Nephron (organoid): Measurements from ENCODE around the gene PLD6.

ENCODE experiments used
- H3K27ac Mint-ChIP-seq, 3 experiments: 2 replicates each; pipeline ENCODE4 v1.8.0; 2020; ENCODE audit warnings: mixed read lengths in 3 of 3, mild to moderate bottlenecking in 2 of 3, moderate library complexity in 1 of 3
- H3K27me3 Mint-ChIP-seq: 2 replicates; pipeline ENCODE4 v1.8.0; 2021; ENCODE audit warnings: low read depth, mild to moderate bottlenecking, moderate library complexity, mixed read lengths
- H3K36me3 Mint-ChIP-seq: 2 replicates; pipeline ENCODE4 v1.8.0; 2020; ENCODE audit warnings: low read depth, mixed read lengths
- H3K4me1 Mint-ChIP-seq: 2 replicates; pipeline ENCODE4 v1.8.0; 2020; ENCODE audit warnings: mixed read lengths
- H3K4me3 Mint-ChIP-seq, 3 experiments: 2 replicates each; pipeline ENCODE4 v1.8.0; 2020; ENCODE audit warnings: mild to moderate bottlenecking in 3 of 3, mixed read lengths in 3 of 3, moderate library complexity in 2 of 3
- H3K9me3 Mint-ChIP-seq: 2 replicates; pipeline ENCODE4 v1.8.0; 2020; ENCODE audit warnings: mixed read lengths
- TF ChIP-seq, protein P1 (sequence below), 3 experiments: fragments of 200-600 bp; sonication (generic); IDR thresholded peaks; one replicate each; pipeline ENCODE4 v1.5.0; 2021; ENCODE audit warnings: antibody characterized with exemption in 3 of 3; ENCODE audit not compliant: unreplicated experiment in 3 of 3

PLD6 gene

DNA sequence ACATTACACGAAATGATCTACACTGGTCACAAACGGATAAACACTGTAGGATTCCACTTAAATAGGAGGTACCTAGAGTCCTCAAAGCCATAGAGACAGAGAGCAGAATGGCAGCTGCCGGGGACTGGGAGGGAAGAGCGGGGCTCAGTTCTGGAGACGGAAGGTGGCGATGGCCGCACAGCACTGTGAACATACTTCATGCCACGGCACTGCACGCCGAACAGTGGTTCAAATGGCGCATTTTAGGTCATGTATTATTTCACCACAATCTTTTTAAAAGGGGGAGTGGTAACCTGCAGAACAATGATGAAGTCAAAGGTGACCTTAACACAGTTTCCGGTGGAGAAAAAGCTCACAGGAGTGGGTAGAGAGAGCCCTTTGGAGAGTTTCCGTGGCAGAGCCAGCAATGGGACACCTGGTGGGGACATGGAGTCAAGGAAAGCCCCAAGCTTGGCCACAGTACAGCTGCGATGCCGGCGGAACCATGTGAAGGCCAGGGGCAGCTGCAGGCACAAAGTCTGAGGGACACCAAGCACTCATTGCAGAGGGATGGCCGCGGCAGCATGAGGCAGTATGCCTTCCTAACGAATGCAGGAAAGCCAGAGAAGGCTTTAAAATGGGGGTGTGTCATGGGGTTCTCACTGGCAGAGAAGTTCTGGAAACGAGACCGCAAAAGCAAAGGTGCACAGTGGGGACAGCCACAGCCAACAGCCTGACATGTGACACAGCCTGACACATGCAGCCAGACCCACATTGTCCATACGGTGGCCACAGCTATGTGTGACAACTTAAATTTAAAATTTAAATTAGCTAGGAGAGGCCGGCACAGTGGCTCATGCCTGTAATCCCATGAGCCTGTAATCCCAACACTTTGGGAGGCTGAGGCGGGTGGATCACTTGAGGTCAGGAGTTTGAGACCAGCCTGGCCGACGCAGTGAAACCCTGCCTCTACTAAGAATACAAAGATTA is 23.6 kb upstream of the PLD6 start:
- no peaks in the 10 kb centered on the region for H3K27me3 Mint-ChIP-seq
- H3K4me3 Mint-ChIP-seq, result no peak overlapping the region
- TF ChIP-seq, protein P1, sequence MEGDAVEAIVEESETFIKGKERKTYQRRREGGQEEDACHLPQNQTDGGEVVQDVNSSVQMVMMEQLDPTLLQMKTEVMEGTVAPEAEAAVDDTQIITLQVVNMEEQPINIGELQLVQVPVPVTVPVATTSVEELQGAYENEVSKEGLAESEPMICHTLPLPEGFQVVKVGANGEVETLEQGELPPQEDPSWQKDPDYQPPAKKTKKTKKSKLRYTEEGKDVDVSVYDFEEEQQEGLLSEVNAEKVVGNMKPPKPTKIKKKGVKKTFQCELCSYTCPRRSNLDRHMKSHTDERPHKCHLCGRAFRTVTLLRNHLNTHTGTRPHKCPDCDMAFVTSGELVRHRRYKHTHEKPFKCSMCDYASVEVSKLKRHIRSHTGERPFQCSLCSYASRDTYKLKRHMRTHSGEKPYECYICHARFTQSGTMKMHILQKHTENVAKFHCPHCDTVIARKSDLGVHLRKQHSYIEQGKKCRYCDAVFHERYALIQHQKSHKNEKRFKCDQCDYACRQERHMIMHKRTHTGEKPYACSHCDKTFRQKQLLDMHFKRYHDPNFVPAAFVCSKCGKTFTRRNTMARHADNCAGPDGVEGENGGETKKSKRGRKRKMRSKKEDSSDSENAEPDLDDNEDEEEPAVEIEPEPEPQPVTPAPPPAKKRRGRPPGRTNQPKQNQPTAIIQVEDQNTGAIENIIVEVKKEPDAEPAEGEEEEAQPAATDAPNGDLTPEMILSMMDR (IDR thresholded peaks at IDR 0.05; ENCODE audit: unreplicated experiment in 3 of 3), result no peak
- peaks cover 49% of the 10 kb centered on the region for H3K36me3 Mint-ChIP-seq
- H3K4me1 Mint-ChIP-seq, result peaks cover 14% of the 10 kb centered on the region
- no peak overlapping the region for H3K27ac Mint-ChIP-seq
- H3K9me3 Mint-ChIP-seq, result no peaks in the 10 kb centered on the region

DNA sequence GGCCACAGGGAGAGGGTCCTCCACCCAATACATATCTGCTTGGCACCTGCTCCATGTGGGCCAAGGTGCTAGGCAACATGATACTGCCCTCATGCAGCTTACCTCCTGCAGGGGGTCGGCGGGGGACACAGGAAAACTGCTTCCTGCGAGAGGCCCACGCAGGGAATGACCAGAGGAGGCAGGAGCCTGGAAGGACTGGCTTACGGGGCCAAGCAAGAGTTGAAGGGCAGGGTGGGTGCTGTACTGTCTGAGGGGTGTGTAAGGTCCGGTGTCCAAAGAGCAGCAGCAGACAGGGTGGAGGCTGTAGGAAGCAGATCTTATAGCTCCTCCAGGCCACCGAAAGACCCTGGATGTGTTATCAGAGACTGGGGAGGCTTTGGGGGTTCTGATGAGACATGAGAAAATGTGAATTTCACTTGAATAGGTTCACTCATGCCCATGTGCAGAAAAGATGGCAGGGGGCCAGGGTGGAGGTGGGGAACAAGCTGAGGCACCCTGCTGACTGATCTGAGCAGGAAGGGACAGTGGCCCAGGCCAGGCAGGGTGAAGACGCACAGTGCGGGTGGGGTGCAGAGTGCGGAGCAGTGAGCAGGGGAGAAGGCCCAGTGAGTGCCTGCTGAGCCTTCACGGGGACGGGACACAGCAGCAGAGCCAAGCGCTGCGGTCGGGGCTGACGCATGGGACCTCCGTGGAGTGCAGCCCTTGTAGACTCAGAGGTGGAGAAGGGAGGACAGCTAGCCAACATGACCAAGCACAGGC is 22.6 kb upstream of the PLD6 start:
- TF ChIP-seq, protein P1 (IDR thresholded peaks at IDR 0.05; ENCODE audit: unreplicated experiment in 3 of 3), result no peak
- no peaks in the 10 kb centered on the region for H3K9me3 Mint-ChIP-seq
- H3K27me3 Mint-ChIP-seq, result no peaks in the 10 kb centered on the region
- H3K4me1 Mint-ChIP-seq, result peaks cover 14% of the 10 kb centered on the region
- H3K27ac Mint-ChIP-seq, result no peak overlapping the region
- H3K4me3 Mint-ChIP-seq, result no peak overlapping the region
- peaks cover 55% of the 10 kb centered on the region for H3K36me3 Mint-ChIP-seq

DNA sequence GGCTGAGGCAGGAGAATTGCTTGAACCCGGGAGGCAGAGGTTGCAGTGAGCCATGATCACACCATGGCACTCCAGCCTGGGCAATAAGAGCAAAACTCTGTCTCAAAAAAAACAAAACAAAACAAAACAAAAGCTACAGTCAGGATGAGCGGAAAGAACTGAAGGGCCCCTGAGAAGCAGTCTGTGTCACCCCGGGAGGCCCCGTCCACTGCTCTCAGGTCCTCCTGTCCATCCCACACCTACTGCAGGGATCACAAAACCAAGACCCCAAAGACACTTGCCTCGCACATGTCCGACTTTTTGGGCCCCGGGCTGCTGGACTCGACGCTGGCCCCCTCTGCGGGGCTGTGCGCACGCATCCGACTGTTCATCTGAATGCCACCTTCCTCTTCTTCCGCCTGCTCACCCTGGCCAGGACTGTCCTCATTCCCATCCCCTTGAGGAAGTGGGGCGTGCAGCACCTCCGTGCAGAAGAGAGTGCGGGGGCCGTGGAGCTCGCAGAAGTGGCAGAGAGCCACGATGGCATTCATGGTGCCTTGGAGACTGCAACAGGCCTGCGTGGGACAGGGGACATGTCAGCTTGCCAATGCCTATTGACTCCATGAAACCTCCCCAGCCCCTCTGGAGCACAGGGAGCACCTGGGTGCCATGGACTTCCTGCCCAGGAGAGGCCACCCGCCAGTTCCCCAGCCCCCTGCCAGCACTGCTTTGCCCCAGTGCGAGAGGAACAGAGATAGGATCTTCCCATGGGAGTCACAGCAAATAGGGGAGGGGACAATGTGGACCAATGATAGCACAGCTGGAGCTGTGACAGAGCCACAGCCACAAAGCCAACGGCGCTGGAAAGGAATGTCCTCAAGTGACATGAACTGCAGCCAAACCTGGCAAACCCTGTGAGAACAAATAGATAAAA is 21.7 kb upstream of the PLD6 start:
- Mint-ChIP-seq H3K27ac (no peak overlapping the region), H3K27me3 (no peaks in the 10 kb centered on the region), H3K4me3 (no peak overlapping the region), H3K9me3 (no peaks in the 10 kb centered on the region), H3K36me3 (peaks cover 63% of the 10 kb centered on the region), H3K4me1 (peaks cover 14% of the 10 kb centered on the region)
- TF ChIP-seq, protein P1 (IDR thresholded peaks at IDR 0.05; ENCODE audit: unreplicated experiment in 3 of 3), result no peak

DNA sequence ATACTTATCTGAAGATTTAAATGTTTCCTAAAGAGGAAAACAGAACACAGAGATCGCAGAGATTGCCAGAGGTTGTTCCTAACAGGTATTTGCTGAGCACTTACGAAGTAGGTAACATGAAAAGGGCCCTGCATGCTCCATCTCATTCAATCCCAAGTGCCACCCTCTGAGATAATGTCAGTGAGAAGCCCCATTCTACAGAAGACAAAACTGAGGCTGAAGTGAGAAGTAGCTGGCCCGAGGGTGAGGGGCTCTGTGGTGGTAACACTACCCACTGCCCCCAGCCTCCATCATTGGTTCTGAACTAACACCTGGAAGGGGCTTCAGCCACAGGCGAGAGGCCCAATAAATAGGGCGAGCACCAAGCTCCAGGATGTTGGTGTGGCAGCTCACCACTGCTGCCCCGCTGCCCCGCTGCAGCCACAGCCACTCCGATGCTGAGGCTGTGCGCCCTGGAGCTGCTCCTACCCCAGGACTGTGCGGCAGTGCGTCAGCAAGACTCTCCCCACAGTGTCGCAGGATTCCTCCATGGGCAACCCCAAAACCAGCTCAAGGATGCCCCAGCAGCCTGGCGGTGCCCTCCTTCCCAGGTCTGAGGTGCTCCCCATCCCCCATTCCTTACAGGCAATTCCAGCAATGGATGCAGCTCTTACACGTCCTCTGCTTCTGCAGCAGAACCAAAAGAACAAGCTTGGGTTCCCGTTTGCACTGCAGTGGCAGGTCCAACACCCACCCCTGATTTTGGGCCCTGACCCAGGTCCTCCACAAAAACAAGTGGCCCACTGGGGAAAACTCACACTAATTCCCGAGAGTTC is 20.5 kb upstream of the PLD6 start:
- peaks cover 66% of the 10 kb centered on the region for H3K36me3 Mint-ChIP-seq
- H3K27ac Mint-ChIP-seq, result no peak overlapping the region
- peaks cover 3% of the 10 kb centered on the region for H3K4me1 Mint-ChIP-seq
- H3K9me3 Mint-ChIP-seq, result no peaks in the 10 kb centered on the region
- H3K4me3 Mint-ChIP-seq, result no peak overlapping the region
- TF ChIP-seq, protein P1 (IDR thresholded peaks at IDR 0.05; ENCODE audit: unreplicated experiment in 3 of 3), result no peak
- no peaks in the 10 kb centered on the region for H3K27me3 Mint-ChIP-seq

DNA sequence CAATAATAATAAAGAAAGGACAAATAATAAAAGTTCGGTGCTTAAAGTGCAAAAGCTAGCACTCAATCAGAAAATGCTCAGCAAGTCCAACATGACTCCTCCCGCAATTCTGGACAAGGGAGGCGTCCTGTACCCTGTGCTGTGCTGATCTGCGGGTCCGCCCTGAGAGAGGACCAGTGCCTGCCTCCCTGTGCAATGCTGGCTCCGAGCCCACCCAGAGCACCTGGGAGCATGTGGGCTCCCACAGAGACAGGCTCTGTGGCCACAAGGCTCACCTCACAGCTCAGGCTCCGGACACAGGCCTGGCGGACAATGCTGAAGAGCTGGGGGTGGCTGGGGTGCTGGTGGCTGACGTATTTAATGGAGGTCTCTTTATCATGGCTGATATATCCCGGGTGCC is 19.8 kb upstream of the PLD6 start:
- no peak overlapping the region for H3K4me3 Mint-ChIP-seq
- H3K9me3 Mint-ChIP-seq, result no peaks in the 10 kb centered on the region
- peaks cover 68% of the 10 kb centered on the region for H3K36me3 Mint-ChIP-seq
- no peaks in the 10 kb centered on the region for H3K4me1 Mint-ChIP-seq
- H3K27ac Mint-ChIP-seq, result no peak overlapping the region
- TF ChIP-seq, protein P1 (IDR thresholded peaks at IDR 0.05; ENCODE audit: unreplicated experiment in 3 of 3), result no peak
- H3K27me3 Mint-ChIP-seq, result no peaks in the 10 kb centered on the region
